ENCODE measurements around the gene CACNB4. TPM values are rescaled to one million over a fixed set of nuclear protein-coding genes. Genes with fewer than 3 reads are reported as not detected.

Gene CACNB4
- total and polyA plus RNA-seq, 9 of the 15 experiments (the other 6 are each of a cell fraction or from before 2014, with no cell fraction given): 0.01 to 0.20 (median 0.04) TPM; not detected in 1

- no peak for TF ChIP-seq SRF (CRISPR knock-in tag; IDR thresholded peaks at IDR 0.05)
- TF ChIP-seq MCM7 (IDR thresholded peaks at IDR 0.05): no peak
- no peak for TF ChIP-seq ZNF830 (CRISPR knock-in tag; IDR thresholded peaks at IDR 0.05)
- TF ChIP-seq RBM17 (IDR thresholded peaks at IDR 0.05; ENCODE audit: borderline replicate concordance, low read depth, low read length): no peak
- 0 out of 2 replicates have a peak, but pooled peaks have one; percentile 40 for TF ChIP-seq ZBTB12 (CRISPR knock-in tag; IDR thresholded peaks at IDR 0.05)
- TF ChIP-seq POLR2H (tag; IDR thresholded peaks at IDR 0.05; ENCODE audit: low read depth): no peak
- no peak for TF ChIP-seq ETS2 (tag; IDR thresholded peaks at IDR 0.05; ENCODE audit: borderline replicate concordance, poor library complexity, severe bottlenecking)
- TF ChIP-seq, protein P1, sequence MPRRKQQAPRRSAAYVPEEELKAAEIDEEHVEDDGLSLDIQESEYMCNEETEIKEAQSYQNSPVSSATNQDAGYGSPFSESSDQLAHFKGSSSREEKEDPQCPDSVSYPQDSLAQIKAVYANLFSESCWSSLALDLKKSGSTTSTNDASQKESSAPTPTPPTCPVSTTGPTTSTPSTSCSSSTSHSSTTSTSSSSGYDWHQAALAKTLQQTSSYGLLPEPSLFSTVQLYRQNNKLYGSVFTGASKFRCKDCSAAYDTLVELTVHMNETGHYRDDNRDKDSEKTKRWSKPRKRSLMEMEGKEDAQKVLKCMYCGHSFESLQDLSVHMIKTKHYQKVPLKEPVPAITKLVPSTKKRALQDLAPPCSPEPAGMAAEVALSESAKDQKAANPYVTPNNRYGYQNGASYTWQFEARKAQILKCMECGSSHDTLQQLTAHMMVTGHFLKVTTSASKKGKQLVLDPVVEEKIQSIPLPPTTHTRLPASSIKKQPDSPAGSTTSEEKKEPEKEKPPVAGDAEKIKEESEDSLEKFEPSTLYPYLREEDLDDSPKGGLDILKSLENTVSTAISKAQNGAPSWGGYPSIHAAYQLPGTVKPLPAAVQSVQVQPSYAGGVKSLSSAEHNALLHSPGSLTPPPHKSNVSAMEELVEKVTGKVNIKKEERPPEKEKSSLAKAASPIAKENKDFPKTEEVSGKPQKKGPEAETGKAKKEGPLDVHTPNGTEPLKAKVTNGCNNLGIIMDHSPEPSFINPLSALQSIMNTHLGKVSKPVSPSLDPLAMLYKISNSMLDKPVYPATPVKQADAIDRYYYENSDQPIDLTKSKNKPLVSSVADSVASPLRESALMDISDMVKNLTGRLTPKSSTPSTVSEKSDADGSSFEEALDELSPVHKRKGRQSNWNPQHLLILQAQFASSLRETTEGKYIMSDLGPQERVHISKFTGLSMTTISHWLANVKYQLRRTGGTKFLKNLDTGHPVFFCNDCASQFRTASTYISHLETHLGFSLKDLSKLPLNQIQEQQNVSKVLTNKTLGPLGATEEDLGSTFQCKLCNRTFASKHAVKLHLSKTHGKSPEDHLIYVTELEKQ (CRISPR knock-in tag; IDR thresholded peaks at IDR 0.05): 0 out of 2 replicates have a peak, but pooled peaks have one; percentile 4
- peak; percentile 82 for TF ChIP-seq NR2C1 (IDR thresholded peaks at IDR 0.05)
- TF ChIP-seq NR2C1 (tag; IDR thresholded peaks at IDR 0.05): peak; percentile 90
- peak; percentile 76; the same call in 1 of the 2 replicates for TF ChIP-seq CC2D1A (IDR thresholded peaks at IDR 0.05)
- TF ChIP-seq KAT2B (IDR thresholded peaks at IDR 0.05; ENCODE audit: low read depth, low read length): no peak
- TF ChIP-seq MEIS2 (IDR thresholded peaks at IDR 0.05; ENCODE audit: partially characterized antibody): peak; percentile 100
- no peak for TF ChIP-seq NR4A1 (CRISPR knock-in tag; IDR thresholded peaks at IDR 0.05)
- TF ChIP-seq NR4A1 (tag; IDR thresholded peaks at IDR 0.05): peak; percentile 50; the same call in 1 of the 2 replicates
- TF ChIP-seq KHSRP (IDR thresholded peaks at IDR 0.05): no peak; the same call in 1 of the 2 replicates
- 0 out of 2 replicates have a peak, but pooled peaks have one; percentile 9 for TF ChIP-seq KLF6 (CRISPR knock-in tag; IDR thresholded peaks at IDR 0.05; ENCODE audit: borderline replicate concordance)
- no peak for TF ChIP-seq CBFB (CRISPR knock-in tag; IDR thresholded peaks at IDR 0.05)
- TF ChIP-seq CBX8 (IDR thresholded peaks at IDR 0.05; ENCODE audit: borderline replicate concordance, extremely low read depth, low read depth, low read length, poor library complexity, severe bottlenecking): no peak
- no peak for TF ChIP-seq ZNF263 (CRISPR knock-in tag; IDR thresholded peaks at IDR 0.05; ENCODE audit: borderline replicate concordance)
- no peak for TF ChIP-seq FOXK1 (CRISPR knock-in tag; IDR thresholded peaks at IDR 0.05; ENCODE audit: borderline replicate concordance)
- no peak for TF ChIP-seq ZBTB7A (IDR thresholded peaks at IDR 0.05; ENCODE audit: borderline replicate concordance, control insufficient read depth, low read depth, low read length)
- no peak for TF ChIP-seq ZKSCAN3 (CRISPR knock-in tag; IDR thresholded peaks at IDR 0.05)
- TF ChIP-seq MEF2A (IDR thresholded peaks at IDR 0.05; ENCODE audit: control insufficient read depth, low read depth, low read length): no peak
- TF ChIP-seq HMG20A (CRISPR knock-in tag; conservative IDR thresholded peaks at IDR 0.05): no peak
- no peak for TF ChIP-seq ZNF140 (CRISPR knock-in tag; IDR thresholded peaks at IDR 0.05)
- TF ChIP-seq PRMT5 (CRISPR knock-in tag; IDR thresholded peaks at IDR 0.05): no peak
- no peak for TF ChIP-seq GATAD2A (IDR thresholded peaks at IDR 0.05)
Observed at GRCh38 chr2:151799886-151800292, 299.0 kb downstream of the CACNB4 start (continued).

All from K562 (cell line).